ENCODE results near the gene FXYD2. TPM values are rescaled to one million over a fixed set of nuclear protein-coding genes. Genes with fewer than 3 reads are reported as not detected.

FXYD2 gene
- total and polyA plus RNA-seq, 2 of the 4 experiments (the other 2 are of a cell fraction): 0.09 TPM; not detected in 1

- no TSS peak for BruUV-seq (replicated peaks)
- DNase-seq (no peak), ATAC-seq (ENCODE audit: low read depth) (no peak)
- H3K4ac ChIP-seq (ENCODE audit: low read depth, low read length): no peak overlapping the region
- no peaks in the 10 kb centered on the region for H3K79me1 ChIP-seq (ENCODE audit: low read depth in 1 of 2, low read length in 2 of 2)
- no peak overlapping the region for H4K8ac ChIP-seq (ENCODE audit: low read depth in 2 of 2, low read length in 2 of 2)
- POLR2A ChIA-PET (ENCODE audit: unreplicated experiment): no interaction called here
- no peaks in the 10 kb centered on the region for H3K9me1 ChIP-seq (ENCODE audit: insufficient read depth, low read length)
- CTCF ChIA-PET: interaction anchor here (0.7 kb wide), 1 partner anchor 80 kb away, joined by 3 read pairs; no protein-coding TSS in a partner anchor
- no peak overlapping the region for H2AK9ac ChIP-seq (replicated peaks; ENCODE audit: low read depth, low read length, poor library complexity)
- H3K4me1 ChIP-seq (ENCODE audit: control insufficient read depth, insufficient read depth, low read length): no peaks in the 10 kb centered on the region
- dilution Hi-C loops (cut with HindIII; ENCODE audit: low sequenced_read_pairs, unreplicated experiment) (no loop called here), in situ Hi-C loops (cut with MboI; ENCODE audit: low sequenced_read_pairs) (no loop called here), intact Hi-C loops (cut with micrococcal nuclease) (no loop called here)
- no peak overlapping the region for H3K18ac ChIP-seq (ENCODE audit: low read depth, low read length)
- H3K14ac ChIP-seq (replicated peaks; ENCODE audit: low read depth, low read length): no peak overlapping the region
- H2AFZ ChIP-seq (replicated peaks; ENCODE audit: low read length, poor library complexity): no peak overlapping the region
- H3K56ac ChIP-seq (ENCODE audit: extremely low read depth, insufficient read depth, low read length): no peak overlapping the region
- H4K91ac ChIP-seq (ENCODE audit: insufficient read depth, low read depth, low read length): no peak overlapping the region
- no peaks in the 10 kb centered on the region; the same call in 1 of the 2 replicates for H3K27me3 ChIP-seq (ENCODE audit: control insufficient read depth, insufficient read depth, low read length)
- TF ChIP-seq RCOR1 (IDR thresholded peaks at IDR 0.05; ENCODE audit: insufficient replicate concordance, low read length) (no peak), BHLHE40 (IDR thresholded peaks at IDR 0.05; ENCODE audit: low read depth, low read length) (no peak), SMC3 (IDR thresholded peaks at IDR 0.05; ENCODE audit: low read depth, low read length) (no peak), FOS (IDR thresholded peaks at IDR 0.05; ENCODE audit: low read depth, low read length) (no peak), CEBPB (IDR thresholded peaks at IDR 0.05; ENCODE audit: low read depth, low read length) (no peak), POLR2A (IDR thresholded peaks at IDR 0.05; ENCODE audit: low read depth, low read length) (no peak), CTCF (conservative IDR thresholded peaks at IDR 0.05; ENCODE audit: low read depth, low read length) (no peak), RAD21 (IDR thresholded peaks at IDR 0.05; ENCODE audit: low read length) (no peak), MXI1 (IDR thresholded peaks at IDR 0.05; ENCODE audit: borderline replicate concordance, low read depth, low read length) (no peak), MAFK (IDR thresholded peaks at IDR 0.05; ENCODE audit: low read depth, low read length) (no peak), NFE2L2 (IDR thresholded peaks at IDR 0.05; ENCODE audit: low read depth, low read length) (no peak), MAZ (IDR thresholded peaks at IDR 0.05; ENCODE audit: borderline replicate concordance, low read depth, low read length) (no peak), RFX5 (IDR thresholded peaks at IDR 0.05; ENCODE audit: low read depth, low read length) (no peak), CHD1 (IDR thresholded peaks at IDR 0.05; ENCODE audit: low read depth, low read length) (no peak), USF2 (IDR thresholded peaks at IDR 0.05; ENCODE audit: low read depth, low read length) (no peak)
- H3K4me2 ChIP-seq (ENCODE audit: low read depth, low read length): no peak overlapping the region
- H3K9me3 ChIP-seq (ENCODE audit: control insufficient read depth, insufficient read depth, low read length): no peaks in the 10 kb centered on the region
- no peak overlapping the region for H2BK5ac ChIP-seq (ENCODE audit: low read depth, low read length, poor library complexity, severe bottlenecking)
- H3K23ac ChIP-seq (ENCODE audit: low read depth, low read length): no peak overlapping the region
- no peaks in the 10 kb centered on the region for H3K36me3 ChIP-seq (ENCODE audit: control insufficient read depth, insufficient read depth, low read length)
- no CpG with 5 or more reads among the region's 5 CpGs for WGBS, 2 experiments (ENCODE audit: extremely low coverage in 2 of 2, insufficient read length in 1 of 2)
- H3K27ac ChIP-seq (ENCODE audit: insufficient read depth, low read length): no peak overlapping the region
- no peak overlapping the region for H3K9ac ChIP-seq (ENCODE audit: low read depth, low read length)
- H2BK120ac ChIP-seq (ENCODE audit: low read depth, low read length): no peak overlapping the region
- no peak overlapping the region for H2BK20ac ChIP-seq (ENCODE audit: low read depth, low read length)
- no peaks in the 10 kb centered on the region for H4K20me1 ChIP-seq (ENCODE audit: insufficient read depth, low read length)
- no peak overlapping the region for H2BK15ac ChIP-seq (ENCODE audit: low read depth, low read length)
- H2AK5ac ChIP-seq (ENCODE audit: low read depth, low read length): no peak overlapping the region
- H4K5ac ChIP-seq (ENCODE audit: low read depth, low read length): no peak overlapping the region
- H3K4me3 ChIP-seq (ENCODE audit: insufficient read depth, low read depth, low read length): no peak overlapping the region
These were observed 42.0 kb upstream of the FXYD2 start for GRCh38 chr11:117866526-117866925.

All from IMR-90 (cell line).